Activated CD8-positive, alpha-beta memory T cell treated with anti-CD3 and anti-CD28 coated beads for 36 hours (primary cell): ENCODE data around the gene METTL16. TPM values are rescaled to one million over a fixed set of nuclear protein-coding genes. Genes with fewer than 3 reads are reported as not detected.

ENCODE experiments used
- CTCF ChIA-PET: fragments of 350-600 bp; sonication (Branson Sonifier 250); formaldehyde crosslinking; loops from one replicate; lab custom pipeline; 2021; ENCODE audit warnings: antibody characterized with exemption; lab: Charles Lee
- POLR2A ChIA-PET: fragments of 350-600 bp; sonication (Branson Sonifier 250); formaldehyde crosslinking; loops from one replicate; lab custom pipeline; 2021; ENCODE audit warnings: antibody characterized with exemption; lab: Charles Lee
- total RNA-seq, 2 experiments: library from RNA; stranded (reverse); gene quantifications; one replicate each; pipeline ENCODE4 v1.2.3, GENCODE V29; 2021

The METTL16 gene
- total RNA-seq, 2 experiments from 2014 or later: 63.5 to 69.6 TPM

DNA sequence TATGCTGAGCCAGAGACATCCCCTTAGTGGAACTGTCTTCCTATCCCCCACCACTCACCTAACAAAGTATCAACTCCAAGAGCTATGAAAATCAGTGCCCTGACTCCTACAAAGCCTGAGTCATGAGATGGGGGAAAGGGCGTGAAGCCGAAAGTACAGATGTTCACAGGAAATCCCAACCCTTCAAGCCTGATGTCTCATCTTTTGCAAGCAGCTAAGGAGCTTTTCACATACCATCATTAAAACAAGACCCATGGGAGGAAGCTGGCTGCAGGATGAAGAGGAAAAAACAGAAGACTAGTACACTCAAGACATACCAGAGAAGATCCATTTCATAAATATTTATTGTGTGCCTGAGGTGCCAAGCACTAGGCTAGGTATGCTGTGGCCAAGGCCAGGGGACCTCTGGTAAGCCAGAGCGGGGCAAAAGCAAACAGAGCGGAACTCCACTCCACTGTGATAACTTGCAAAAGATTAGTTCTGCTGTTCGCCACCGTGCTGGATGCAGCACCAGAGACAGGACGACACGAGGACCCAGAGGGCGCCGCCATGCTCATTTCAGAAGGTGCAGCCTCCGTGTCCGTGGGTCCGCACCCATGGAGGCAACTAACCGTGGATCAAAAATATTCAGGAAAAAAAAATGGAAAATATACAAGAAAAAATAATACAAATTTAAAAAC, 106.3 kb downstream of the METTL16 start:
- ChIA-PET CTCF (no interaction called here), POLR2A (no interaction called here)

DNA sequence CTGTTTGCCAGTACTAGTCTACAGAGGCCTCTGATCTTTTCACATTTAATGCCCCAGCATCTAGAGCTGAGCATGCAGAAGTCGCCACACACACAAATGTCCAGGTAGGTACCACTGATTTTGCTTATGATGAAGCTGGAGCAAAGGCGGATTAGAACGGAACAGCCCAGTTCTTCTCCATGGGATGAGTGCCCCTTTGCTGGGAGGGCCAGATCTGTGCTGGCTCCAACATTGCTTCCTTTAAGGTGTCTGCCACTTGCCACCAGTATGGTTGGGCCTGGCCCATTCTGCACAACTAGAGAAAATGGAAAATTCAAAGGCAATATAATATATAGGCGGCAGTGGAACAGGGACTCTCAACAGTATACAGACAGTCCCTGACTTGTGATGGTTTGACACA, 108.6 kb downstream of the METTL16 start:
- ChIA-PET CTCF (interaction anchor here (1.2 to 4.5 kb wide), 2 partner anchors 11 to 13 kb away, joined by 5 to 27 read pairs; no protein-coding TSS in a partner anchor), POLR2A (interaction anchor here (2.5 kb wide), 1 partner anchor 11 kb away, joined by 35 read pairs; no protein-coding TSS in a partner anchor)

GRCh38 chr17:2402544-2402943, 109.1 kb downstream of the METTL16 start:
- ChIA-PET POLR2A (interaction anchor here (2.5 kb wide), 1 partner anchor 10 kb away, joined by 35 read pairs; no protein-coding TSS in a partner anchor), CTCF (interaction anchor here (1.2 to 4.5 kb wide), 3 partner anchors 10 to 50 kb away, joined by 5 to 27 read pairs (median 5); no protein-coding TSS in a partner anchor)

- ChIA-PET POLR2A (interaction anchor here (0.6 to 2.5 kb wide), 3 partner anchors 8 to 313 kb away, joined by 3 to 35 read pairs (median 3); no protein-coding TSS in a partner anchor), CTCF (interaction anchor here (0.7 to 4.5 kb wide), 5 partner anchors 9 to 49 kb away, joined by 3 to 27 read pairs (median 7); no protein-coding TSS in a partner anchor)
These were observed 110.1 kb downstream of the METTL16 start for GRCh38 chr17:2401426-2402221.

DNA sequence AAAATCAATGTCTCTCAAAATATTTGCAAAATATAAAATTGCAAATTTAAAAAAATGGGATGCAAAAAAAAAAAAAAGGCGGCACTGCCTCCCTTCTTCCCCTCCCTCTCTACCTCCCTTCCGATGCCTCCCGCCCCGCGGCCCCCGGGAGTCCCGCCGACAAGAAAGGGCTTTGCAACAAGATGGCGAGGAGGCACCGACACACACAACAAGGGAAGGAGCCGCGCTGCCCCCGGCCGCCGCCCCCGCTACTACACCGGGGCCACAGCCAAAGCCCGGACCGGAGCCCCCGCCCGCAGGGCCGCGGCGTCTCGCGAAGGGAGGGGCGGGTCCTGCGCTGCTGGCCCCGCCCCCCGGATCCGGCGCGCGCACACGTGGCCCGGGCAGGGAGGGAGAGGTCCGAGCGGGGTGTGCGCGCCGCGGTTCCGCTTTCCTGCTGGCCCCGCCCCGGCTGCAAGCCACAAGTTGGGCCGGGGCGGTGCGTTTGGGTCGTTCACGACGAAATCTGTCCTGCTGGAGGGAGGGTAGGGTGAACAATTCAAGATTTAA, 110.7 kb downstream of the METTL16 start, which contains the start of gene MNT:
Gene MNT, minus strand, starts transcription at position 184 of the 549 bp plus-strand sequence. CDS start 348 bp downstream, outside the sequence.
- ChIA-PET POLR2A (interaction anchor here (0.6 to 2.5 kb wide), 5 partner anchors 9 to 312 kb away, joined by 3 to 35 read pairs (median 3); partner anchors contain the start of gene TSR1), CTCF (interaction anchor here (0.7 to 4.5 kb wide), 5 partner anchors 8 to 1619 kb away, joined by 3 to 27 read pairs (median 7); no protein-coding TSS in a partner anchor)

DNA sequence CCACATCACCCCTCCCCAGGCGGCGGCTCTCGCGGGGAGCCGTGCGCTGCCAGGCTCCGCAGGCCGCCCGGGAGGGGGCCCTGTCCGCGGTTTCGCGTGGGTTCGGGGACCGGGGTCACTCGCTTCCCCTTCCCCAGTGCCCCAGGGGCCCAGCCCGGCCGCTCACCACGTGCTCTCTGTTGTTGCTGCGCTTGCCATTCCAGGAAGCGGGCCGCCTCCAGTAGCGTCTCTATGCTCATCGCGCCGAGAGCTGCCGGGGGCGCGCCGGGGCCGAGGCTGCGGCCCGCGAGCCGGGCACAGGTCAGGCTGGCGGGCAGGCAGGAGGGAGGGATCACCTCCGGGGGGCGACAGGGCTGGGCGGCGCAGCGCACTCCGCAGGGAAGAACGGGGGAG, 111.2 kb downstream of the METTL16 start:
- ChIA-PET CTCF (interaction anchor here (0.7 to 4.5 kb wide), 4 partner anchors 8 to 1619 kb away, joined by 3 to 27 read pairs (median 12); no protein-coding TSS in a partner anchor), POLR2A (interaction anchor here (0.6 to 1.7 kb wide), 5 partner anchors 9 to 684 kb away, joined by 3 to 8 read pairs (median 3); partner anchors contain the start of gene TSR1)

DNA sequence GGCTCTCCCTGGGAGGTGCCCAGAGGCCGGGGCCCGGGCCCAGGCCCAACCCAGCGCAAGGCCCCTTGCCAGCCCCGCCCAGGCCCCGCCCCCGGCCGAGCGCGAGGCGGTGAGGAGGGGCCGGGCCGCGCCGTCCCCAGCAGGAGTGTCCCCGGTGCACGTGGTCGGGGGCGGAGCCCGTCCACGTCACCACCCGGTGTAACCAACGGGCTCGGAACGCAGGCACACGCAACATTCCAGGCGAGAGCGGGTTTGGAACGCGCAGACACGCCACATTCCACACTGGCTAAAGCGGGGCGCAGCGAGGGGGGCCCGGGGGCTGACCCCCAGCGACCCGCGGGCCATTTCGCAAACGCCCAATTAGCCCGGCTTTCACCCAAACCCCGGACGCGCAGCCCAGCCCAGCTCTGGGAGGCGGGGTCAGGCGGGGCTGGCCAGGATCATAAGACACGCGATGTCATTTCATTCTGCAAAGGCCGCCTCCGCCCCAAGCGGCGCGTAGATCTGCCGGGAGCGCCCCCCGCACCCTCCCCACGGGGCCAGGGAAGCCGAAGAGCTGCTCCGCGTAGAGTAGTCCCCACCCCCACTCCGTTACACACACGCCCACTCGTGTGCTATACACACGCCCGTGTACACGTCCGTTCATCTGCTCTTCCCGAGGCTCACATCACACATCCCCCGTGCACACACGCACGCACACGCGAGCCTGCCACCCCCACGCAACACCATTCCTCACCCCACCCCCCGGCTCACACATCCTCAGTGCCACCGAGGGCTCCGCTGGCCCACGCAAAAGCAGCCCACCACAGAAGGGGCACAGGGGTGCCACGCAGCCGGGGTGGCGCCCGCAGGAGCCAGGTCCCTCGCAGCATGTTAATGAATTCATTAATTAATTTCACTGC, 111.9 kb downstream of the METTL16 start:
- CTCF ChIA-PET: interaction anchor here (0.7 to 4.5 kb wide), 5 partner anchors 7 to 1618 kb away, joined by 3 to 27 read pairs (median 3); no protein-coding TSS in a partner anchor

DNA sequence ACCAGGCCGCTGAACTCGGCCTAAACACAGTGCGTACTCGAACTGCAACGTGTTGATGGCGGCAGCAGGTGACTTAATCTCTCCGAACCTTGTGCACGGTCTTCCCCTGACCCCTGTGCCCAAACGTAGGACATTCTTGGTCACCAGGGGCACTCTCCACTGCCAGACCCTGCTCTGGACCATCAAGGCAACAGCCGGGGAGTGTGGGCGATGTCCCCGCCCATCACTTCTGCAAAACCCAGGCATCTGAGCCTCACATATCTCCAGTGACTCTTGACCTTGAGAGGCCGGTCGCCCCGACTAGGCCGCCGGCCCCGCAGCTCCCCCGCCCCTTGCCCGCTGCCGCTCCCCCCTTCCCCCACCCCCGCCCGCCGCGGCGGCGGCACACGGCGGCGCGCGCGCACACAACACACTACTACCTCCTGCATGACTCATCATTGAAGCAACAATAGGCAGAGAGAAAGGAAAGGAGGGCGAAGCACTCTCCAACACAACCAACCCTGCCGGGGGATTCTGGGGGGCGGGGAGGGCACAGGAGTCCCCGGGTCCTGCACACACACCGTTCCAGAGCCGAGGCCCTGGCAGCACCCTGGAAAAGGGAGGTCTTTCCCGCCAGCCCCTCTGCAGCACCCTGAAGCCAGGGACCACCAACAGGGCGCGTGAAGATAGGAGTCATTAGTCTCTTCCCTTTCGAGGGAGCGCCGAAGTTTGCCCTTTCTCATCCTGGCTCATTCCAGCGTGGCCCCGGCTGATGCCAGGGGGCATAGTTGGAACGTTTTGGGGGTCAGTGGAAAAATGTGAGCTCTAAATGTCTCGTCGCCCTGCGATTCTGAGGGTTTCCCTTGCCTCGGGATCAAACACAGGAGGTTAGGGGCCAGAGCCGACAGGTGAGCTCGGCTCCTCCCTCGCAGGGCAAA, 112.8 kb downstream of the METTL16 start:
- CTCF ChIA-PET: interaction anchor here (0.6 to 4.5 kb wide), 5 partner anchors 6 to 148 kb away, joined by 3 to 27 read pairs (median 7); no protein-coding TSS in a partner anchor
- POLR2A ChIA-PET: interaction anchor here (1.0 to 1.7 kb wide), 3 partner anchors 8 to 682 kb away, joined by 3 read pairs; no protein-coding TSS in a partner anchor

More for the DNA sequence above, 111.9 kb downstream of the METTL16 start:
- POLR2A ChIA-PET: interaction anchor here (1.0 to 1.7 kb wide), 4 partner anchors 9 to 683 kb away, joined by 3 read pairs; partner anchors contain the start of gene TSR1

DNA sequence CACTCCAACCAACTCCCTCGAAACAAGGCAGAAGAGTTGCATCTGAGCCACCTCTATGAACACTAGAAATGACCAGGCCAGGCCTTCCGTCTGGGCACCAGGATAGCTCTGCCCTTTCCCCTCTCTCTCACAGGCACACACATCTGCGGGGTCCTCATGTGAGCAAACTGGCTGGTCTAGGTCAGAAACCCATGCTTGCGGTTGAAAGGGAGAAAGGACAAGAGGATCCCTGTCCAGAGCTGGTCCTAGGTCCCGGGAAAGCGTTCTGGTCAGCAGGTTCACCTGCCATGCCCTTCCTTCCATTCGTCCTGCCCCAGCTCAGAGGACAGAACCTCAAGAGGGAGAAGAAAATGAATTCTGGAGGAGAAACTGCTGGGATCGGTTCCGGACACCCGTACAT, 113.5 kb downstream of the METTL16 start:
- POLR2A ChIA-PET: no interaction called here
- CTCF ChIA-PET: interaction anchor here (0.6 to 1.5 kb wide), 2 partner anchors 15 to 149 kb away, joined by 6 to 7 read pairs; no protein-coding TSS in a partner anchor

DNA sequence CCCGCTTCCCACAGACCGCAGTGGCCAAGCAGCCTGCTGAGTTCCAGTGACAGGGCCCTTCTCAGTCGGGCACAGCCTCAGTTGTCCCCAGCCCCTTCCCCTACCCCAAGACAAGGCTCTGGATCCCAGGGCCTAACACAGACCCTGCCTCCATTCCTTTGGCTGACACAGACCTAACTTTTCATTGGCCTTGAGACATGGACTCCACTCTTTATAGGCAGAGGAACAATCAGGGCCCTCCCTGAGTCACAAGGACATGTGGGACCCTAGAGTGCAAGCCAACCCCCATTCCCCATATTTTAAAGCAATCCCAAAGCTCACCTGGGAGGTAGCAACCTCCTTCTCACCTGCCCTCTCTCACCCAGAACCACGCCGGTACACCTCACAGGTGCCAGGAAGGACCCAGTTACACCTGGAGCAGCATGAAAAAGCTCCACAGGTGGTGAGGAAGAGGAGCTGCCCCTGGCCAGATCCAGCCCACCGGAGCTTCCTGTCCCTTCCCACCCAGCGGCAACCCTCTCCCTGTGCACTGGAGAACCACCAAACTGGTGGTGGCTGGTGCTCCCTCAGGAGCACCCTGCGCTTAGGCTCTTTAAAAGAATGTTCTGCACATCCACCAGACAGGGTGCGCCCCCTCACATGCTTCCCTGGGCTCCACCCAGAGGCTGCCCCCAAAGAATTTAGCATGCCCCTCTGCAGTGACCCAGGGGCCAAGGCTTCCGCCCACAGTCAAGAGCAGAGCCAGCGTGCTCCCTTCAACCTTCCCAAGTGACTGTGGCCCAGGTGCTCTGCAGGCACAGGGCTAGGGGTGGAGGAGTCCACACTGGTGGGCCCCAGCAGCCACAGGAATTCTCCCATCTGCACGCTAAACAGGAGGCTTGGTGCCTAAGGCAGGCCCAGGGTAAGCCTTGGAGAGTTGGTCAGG, 114.2 kb downstream of the METTL16 start:
- POLR2A ChIA-PET: no interaction called here
- CTCF ChIA-PET: interaction anchor here (0.6 to 1.5 kb wide), 2 partner anchors 15 to 149 kb away, joined by 6 to 7 read pairs; no protein-coding TSS in a partner anchor

GRCh38 chr17:2396568-2397246, 115.0 kb downstream of the METTL16 start:
- ChIA-PET CTCF (no interaction called here), POLR2A (no interaction called here)

DNA sequence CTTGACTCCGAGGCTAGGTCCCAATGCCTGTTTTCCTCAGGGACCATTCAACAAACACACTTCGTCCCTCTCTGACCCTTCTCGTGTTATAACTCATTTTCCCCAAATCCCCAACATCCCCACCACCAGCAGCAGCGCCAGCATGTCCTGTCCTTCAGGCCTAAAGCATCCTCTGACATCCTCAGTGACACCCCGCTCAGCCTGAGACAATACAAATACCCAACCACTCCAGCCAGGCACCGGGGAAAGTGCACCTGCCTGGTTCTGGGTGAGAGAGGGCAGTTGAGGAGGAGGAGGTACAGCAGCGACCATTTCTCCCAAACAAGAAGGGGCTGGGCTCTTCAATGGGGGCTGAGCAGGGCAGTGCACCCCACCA, 115.5 kb downstream of the METTL16 start:
- ChIA-PET CTCF (no interaction called here), POLR2A (no interaction called here)

- CTCF ChIA-PET: no interaction called here
- POLR2A ChIA-PET: no interaction called here
These were observed 116.2 kb downstream of the METTL16 start for GRCh38 chr17:2395258-2396181.

- CTCF ChIA-PET: no interaction called here
- POLR2A ChIA-PET: no interaction called here
These were observed 116.9 kb downstream of the METTL16 start for GRCh38 chr17:2394775-2395201.
